ENCODE results near the gene CCDC3.

- TF ChIP-seq POLR2A (IDR thresholded peaks at IDR 0.05; ENCODE audit: low read length) = no peak
- no peak for TF ChIP-seq GATA1 (IDR thresholded peaks at IDR 0.05; ENCODE audit: low read depth, low read length)
These were observed 337 bp upstream of the CCDC3 start for GRCh38 chr10:13001887-13002212.
